ENCODE results near the gene LGALS13.
"Not testable (repeated sequence)": the region's sequence is repeated elsewhere in the genome, so short reads cannot be mapped to it uniquely, and the experiment has no call there.

LGALS13 gene

DNA sequence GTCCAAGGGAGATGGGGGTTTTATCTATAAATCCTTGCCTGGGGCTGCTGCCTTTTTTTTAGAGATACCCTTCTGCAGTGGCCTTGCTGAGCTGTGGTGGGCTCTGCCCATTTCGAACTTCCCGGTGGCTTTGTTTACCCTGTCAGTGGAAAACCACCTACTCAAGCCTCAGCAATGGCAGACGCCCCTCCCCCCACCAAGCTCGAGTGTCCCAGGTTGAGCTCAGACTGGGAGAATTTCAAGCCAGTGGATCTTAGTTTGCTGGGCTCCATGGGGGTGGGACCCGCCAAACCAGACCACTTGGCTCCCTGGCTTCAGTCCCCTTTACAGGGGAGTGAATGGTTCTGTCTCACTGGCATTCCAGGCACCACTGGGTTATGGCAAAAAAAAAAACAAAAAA is 21.6 kb downstream of the LGALS13 start:
- FAIRE-seq = no peak

DNA sequence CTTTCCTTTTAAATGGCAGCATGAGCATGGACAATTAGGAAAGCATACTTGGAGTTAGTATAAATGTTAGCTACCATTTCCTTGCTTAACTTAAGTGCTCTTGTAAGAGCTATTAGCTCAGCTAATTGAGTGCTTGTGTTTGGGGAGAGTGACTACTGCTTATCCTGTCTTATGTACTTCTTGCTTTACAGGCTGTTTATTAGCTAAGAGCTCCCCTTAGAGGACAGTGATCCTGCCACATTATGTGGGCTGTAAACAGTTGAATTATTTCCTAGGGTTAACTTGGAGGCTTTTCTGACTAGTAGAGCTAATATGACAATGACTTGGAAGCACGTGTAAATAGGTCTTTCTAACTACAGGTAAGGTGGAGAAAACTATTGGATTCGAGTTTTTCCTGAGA is 25.3 kb downstream of the LGALS13 start:
- FAIRE-seq = not testable (repeated sequence)

DNA sequence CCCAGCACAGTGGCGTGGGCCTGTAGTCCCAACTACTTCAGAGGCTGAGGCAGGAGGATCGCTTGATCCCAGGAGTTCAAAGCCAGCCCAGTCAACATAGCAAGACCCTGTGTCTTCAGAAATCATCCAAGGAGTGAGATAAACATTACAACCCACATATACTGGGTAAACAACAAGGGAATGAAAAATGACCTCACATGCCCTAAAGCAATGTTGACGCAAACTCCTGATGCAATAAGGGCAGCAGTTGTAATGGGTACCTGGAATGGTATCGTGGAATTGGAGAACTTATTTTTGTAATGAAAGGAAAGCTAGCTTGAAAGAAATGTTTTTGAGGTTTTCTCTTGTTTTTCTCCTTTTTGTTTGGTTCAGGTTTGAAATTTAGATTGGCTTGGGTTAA is 28.9 kb downstream of the LGALS13 start:
- FAIRE-seq = no peak

DNA sequence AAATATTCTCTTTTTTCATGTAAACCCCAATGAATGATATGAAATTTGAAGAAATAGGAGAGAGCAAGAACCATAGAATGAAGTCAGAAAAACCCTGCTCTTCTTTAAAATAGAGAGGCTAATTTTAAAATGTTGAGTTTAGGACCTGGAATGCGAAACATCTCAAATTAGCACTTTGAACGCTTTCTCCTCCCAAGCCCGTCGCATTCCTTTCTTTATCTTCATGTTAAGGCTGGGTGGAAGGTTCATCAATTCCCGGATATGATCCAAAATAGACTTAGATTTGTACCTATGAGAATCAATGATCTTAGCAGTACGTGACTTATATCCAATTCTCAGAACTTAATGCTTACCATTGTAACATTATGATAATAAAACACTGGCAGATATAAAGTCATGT is 29.3 kb downstream of the LGALS13 start:
- no peak for FAIRE-seq

DNA sequence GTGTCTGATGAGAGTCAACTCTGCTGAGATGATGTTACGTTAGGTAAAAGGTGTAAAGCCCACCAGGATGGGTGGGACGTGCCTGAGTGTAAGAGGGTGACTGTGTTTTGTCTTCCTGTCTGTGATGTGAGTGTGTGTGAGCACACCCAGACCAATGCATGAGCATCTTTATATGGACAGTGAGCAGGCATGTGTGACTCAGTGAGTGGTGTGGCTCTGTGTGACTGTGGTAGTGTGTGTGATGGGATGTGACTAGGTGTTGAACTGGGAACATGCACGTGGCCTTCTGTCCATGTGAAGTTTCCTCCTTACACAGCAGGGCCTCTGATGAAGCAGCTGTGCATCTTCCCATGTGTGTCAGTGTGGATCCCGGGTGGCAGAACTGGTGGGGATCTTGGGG is 35.6 kb downstream of the LGALS13 start:
- FAIRE-seq = no peak

DNA sequence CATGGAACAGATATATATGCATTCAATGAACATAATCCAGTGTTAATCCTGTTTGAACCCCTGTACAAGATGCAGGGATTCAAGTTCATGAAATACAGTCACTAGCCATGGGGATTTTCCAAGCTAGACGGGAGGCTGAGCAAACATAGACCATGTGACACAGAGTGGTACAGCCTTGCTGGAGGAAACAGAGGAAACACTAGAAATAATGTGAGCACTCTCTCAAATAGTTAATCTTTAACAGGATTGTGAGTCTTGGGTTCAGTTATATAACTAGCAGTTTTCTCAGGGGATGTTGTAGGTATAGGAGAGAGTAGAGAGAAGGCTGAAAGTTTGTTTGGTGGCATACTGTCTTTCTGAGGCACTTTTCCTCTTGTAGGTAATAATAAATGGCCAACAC is 39.4 kb downstream of the LGALS13 start:
- peak; percentile 90 for FAIRE-seq

DNA sequence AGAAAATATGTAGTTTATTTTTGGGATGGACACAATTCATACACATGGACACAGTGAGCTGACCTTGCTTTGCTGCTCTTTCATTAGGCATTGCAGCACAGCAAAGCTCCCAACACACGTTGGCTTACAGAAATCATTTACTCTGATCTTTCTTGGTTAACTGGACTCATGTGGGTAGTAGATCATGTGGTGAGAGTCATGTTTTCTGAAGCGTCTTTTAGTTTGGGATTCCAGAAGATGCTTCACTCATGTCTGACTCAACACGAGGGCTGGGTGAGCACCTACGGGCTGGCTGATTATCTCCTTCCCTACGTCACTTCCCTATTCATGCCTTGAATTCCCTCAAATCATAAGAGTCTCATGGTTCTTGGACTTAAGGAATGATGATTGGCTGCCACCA is 41.3 kb downstream of the LGALS13 start:
- no peak for FAIRE-seq

DNA sequence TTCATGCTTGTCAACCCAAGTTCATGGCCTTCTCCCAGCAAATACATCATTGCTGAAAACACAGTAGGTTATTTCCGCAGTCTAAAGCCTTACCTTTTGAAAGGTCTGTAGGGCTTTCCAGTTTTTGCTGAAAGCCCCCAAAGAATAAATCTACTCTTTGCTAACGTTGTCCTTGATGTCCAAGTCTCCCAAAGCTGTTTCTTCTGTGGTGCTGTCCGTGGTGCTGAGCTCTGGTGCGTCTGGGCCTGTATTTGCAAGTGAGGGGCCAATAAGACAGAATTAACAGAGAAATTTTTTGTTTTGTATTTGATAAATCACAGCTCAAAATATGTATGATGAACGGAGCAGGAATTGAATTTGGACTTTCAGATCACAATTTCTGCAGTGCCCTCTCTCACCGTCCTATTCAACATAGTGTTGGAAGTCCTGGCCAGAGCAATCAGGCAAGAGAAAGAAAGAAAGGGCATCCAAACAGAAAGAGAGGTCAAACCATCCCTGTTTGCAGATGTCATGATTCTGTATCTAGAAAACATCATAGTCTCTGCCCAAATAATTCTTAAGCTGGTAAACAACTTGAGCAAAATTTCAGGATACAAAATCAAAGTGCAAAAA is 43.6 kb downstream of the LGALS13 start:
- no peak for FAIRE-seq

DNA sequence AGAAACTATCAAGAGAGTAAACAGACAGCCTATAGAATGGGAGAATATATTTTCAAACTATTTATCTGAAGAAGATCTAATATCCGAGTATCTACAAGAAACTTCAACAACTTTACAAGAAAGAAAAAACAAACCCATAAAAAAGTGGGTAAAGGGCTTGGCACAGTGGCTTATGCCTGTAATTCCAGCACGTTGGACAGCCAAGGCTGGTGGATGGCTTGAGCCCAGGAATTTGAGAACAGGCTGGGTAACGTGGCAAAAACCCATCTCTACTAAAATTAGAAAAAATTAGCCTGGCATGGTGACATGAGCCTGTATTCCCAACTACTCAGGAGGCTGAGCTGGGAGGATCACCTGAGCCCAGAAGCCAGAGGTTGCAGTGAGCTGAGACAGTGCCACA is 45.6 kb downstream of the LGALS13 start:
- no peak for FAIRE-seq

DNA sequence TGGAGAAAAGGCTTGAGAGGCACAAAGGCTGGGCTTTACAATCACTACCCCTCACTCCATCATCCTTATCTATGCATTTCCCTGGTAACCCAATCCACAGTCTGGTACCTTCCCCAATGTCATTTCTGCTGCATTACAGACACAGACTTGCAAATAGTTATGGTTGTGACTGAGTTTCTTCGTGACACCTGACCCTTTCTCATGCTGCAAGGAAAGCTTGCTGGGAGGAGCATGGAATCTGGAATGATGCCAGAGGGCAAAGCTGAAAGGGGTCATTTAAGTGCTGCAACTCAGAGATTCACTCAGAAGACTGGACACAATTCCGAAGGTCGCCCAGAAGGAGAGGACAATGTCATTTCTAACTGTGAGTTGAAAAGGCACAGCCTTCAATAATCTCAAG is 53.3 kb downstream of the LGALS13 start, which contains the start of gene LGALS16:
Gene LGALS16, plus strand, starts transcription at position 301 of the 400 bp plus-strand sequence. Its CDS starts 49 bp downstream, at position 350.
- no peak for FAIRE-seq
